H9 (cell line): Measurements from ENCODE around the gene CASP6. TPM values are rescaled to one million over a fixed set of nuclear protein-coding genes. Genes with fewer than 3 reads are reported as not detected.

Experiments
- DNase-seq: peaks from one replicate; pipeline ENCODE4 v3.0.0-alpha.2; 2017
- H2AFZ ChIP-seq: one replicate; pipeline ENCODE4 v1.6.1; 2013; ENCODE audit warnings: mild to moderate bottlenecking, low read length, control low read depth, moderate library complexity
- H2AK5ac ChIP-seq: 2 replicates; pipeline ENCODE4 v1.6.1; 2013; ENCODE audit warnings: low read length, control low read depth, mixed read lengths; ENCODE audit not compliant: insufficient read length
- H2BK120ac ChIP-seq: one replicate; pipeline ENCODE4 v1.6.1; 2013; ENCODE audit warnings: low read depth, mild to moderate bottlenecking, low read length, control low read depth, inconsistent platforms; ENCODE audit not compliant: poor library complexity, severe bottlenecking
- H2BK12ac ChIP-seq: 2 replicates; pipeline ENCODE4 v1.6.1; 2013; ENCODE audit warnings: low read length, control low read depth, mixed read lengths, low read depth; ENCODE audit not compliant: insufficient read length
- H2BK15ac ChIP-seq: 2 replicates; pipeline ENCODE4 v1.6.1; 2013; ENCODE audit warnings: low read depth, low read length, control low read depth
- H2BK20ac ChIP-seq: one replicate; pipeline ENCODE4 v1.6.1; 2013; ENCODE audit warnings: low read depth, mild to moderate bottlenecking, low read length, control low read depth, inconsistent platforms; ENCODE audit not compliant: poor library complexity, severe bottlenecking
- H2BK5ac ChIP-seq: 2 replicates; pipeline ENCODE4 v1.6.1; 2013; ENCODE audit warnings: low read length, control low read depth, mixed read lengths; ENCODE audit not compliant: insufficient read length
- H3K14ac ChIP-seq: 2 replicates; pipeline ENCODE4 v1.6.1; 2013; ENCODE audit warnings: low read length, control low read depth; ENCODE audit not compliant: insufficient read depth
- H3K18ac ChIP-seq: 2 replicates; pipeline ENCODE4 v1.6.1; 2013; ENCODE audit warnings: low read depth, mild to moderate bottlenecking, mixed read lengths, low read length, control low read depth; ENCODE audit not compliant: insufficient read length
- H3K23ac ChIP-seq: 2 replicates; pipeline ENCODE4 v1.6.1; 2013; ENCODE audit warnings: low read length, control low read depth, mixed read lengths, low read depth; ENCODE audit not compliant: insufficient read length
- H3K23me2 ChIP-seq: 2 replicates; pipeline ENCODE4 v1.6.1; 2013; ENCODE audit warnings: low read depth, mild to moderate bottlenecking, mixed read lengths, low read length, control low read depth; ENCODE audit not compliant: insufficient read length, poor library complexity, severe bottlenecking
- H3K27ac ChIP-seq: 2 replicates; pipeline ENCODE4 v1.5.1; 2013; ENCODE audit warnings: low read length, control low read depth, mixed read lengths, low read depth; ENCODE audit not compliant: insufficient read length
- H3K27me3 ChIP-seq: 2 replicates; pipeline ENCODE4 v1.6.1; 2013; ENCODE audit warnings: low read length, control low read depth, inconsistent platforms; ENCODE audit not compliant: insufficient read depth
- H3K4ac ChIP-seq: 2 replicates; pipeline ENCODE4 v1.6.1; 2013; ENCODE audit warnings: low read depth, mild to moderate bottlenecking, control low read depth, inconsistent platforms, low read length, moderate library complexity
- H3K4me1 ChIP-seq: 2 replicates; pipeline ENCODE4 v1.6.1; 2013; ENCODE audit warnings: low read length, control low read depth, inconsistent platforms; ENCODE audit not compliant: insufficient read depth
- H3K4me2 ChIP-seq: 2 replicates; pipeline ENCODE4 v1.6.1; 2013; ENCODE audit warnings: low read length, control low read depth, mixed read lengths; ENCODE audit not compliant: insufficient read length, insufficient read depth
- H3K56ac ChIP-seq: 2 replicates; pipeline ENCODE4 v1.6.1; 2013; ENCODE audit warnings: low read depth, mild to moderate bottlenecking, mixed read lengths, low read length, control low read depth; ENCODE audit not compliant: insufficient read length
- H3K79me1 ChIP-seq: 2 replicates; pipeline ENCODE4 v1.6.1; 2013; ENCODE audit warnings: low read depth, mild to moderate bottlenecking, moderate library complexity, low read length, control low read depth, inconsistent platforms; ENCODE audit not compliant: insufficient read depth, poor library complexity, severe bottlenecking
- H3K79me2 ChIP-seq: 2 replicates; pipeline ENCODE4 v1.6.1; 2013; ENCODE audit warnings: low read length, control low read depth, inconsistent platforms; ENCODE audit not compliant: insufficient read depth
- H3K9ac ChIP-seq: 2 replicates; pipeline ENCODE4 v1.6.1; 2013; ENCODE audit warnings: low read length, control low read depth, mixed read lengths; ENCODE audit not compliant: insufficient read length; ENCODE audit errors: extremely low read depth
- H3K9me3 ChIP-seq: one replicate; pipeline ENCODE4 v1.6.1; 2013; ENCODE audit warnings: low read depth, low read length, inconsistent platforms; ENCODE audit not compliant: control insufficient read depth
- H3T11ph ChIP-seq: one replicate; pipeline ENCODE4 v1.6.1; 2013; ENCODE audit warnings: mild to moderate bottlenecking, low read length, control low read depth, inconsistent platforms
- H4K20me1 ChIP-seq: one replicate; pipeline ENCODE4 v1.6.1; 2013; ENCODE audit not compliant: control insufficient read depth, insufficient read length, insufficient read depth
- H4K5ac ChIP-seq: 2 replicates; pipeline ENCODE4 v1.6.1; 2013; ENCODE audit warnings: low read depth, mild to moderate bottlenecking, mixed read lengths, low read length, control low read depth; ENCODE audit not compliant: insufficient read length
- H4K8ac ChIP-seq: replicated peaks from 2 replicates; pipeline ENCODE4 v1.6.1; 2013; ENCODE audit warnings: low read length, control low read depth, mixed read lengths, low read depth; ENCODE audit not compliant: insufficient read length
- H4K91ac ChIP-seq: 2 replicates; pipeline ENCODE4 v1.6.1; 2013; ENCODE audit warnings: low read depth, mild to moderate bottlenecking, moderate library complexity, mixed read lengths, low read length, control low read depth; ENCODE audit not compliant: insufficient read length
- H3K27ac Mint-ChIP-seq, 3 experiments: 2 replicates in 2 of 3; 3 replicates in 1 of 3; pipeline ENCODE4 v1.8.0; 2020 to 2021; ENCODE audit warnings: mixed read lengths in 3 of 3, mild to moderate bottlenecking in 1 of 3, moderate library complexity in 1 of 3
- H3K27me3 Mint-ChIP-seq: 2 replicates; pipeline ENCODE4 v1.8.0; 2021; ENCODE audit warnings: low read depth, mild to moderate bottlenecking, moderate library complexity, mixed read lengths
- H3K36me3 Mint-ChIP-seq, 3 experiments: 2 replicates in 2 of 3; 3 replicates in 1 of 3; pipeline ENCODE4 v1.8.0; 2020 to 2021; ENCODE audit warnings: low read depth in 3 of 3, mixed read lengths in 3 of 3; ENCODE audit not compliant: insufficient read depth in 1 of 3
- H3K4me1 Mint-ChIP-seq, 2 experiments: 2 replicates each; pipeline ENCODE4 v1.8.0; 2020; ENCODE audit warnings: mixed read lengths in 2 of 2
- H3K4me3 Mint-ChIP-seq, 2 experiments: 2 replicates in 1 of 2; 3 replicates in 1 of 2; pipeline ENCODE4 v1.8.0; 2020 to 2021; ENCODE audit warnings: mild to moderate bottlenecking in 2 of 2, mixed read lengths in 2 of 2, moderate library complexity in 1 of 2
- H3K9me3 Mint-ChIP-seq, 2 experiments: 2 replicates in 1 of 2; 3 replicates in 1 of 2; pipeline ENCODE4 v1.8.0; 2020; ENCODE audit warnings: mild to moderate bottlenecking in 2 of 2, mixed read lengths in 2 of 2, moderate library complexity in 1 of 2
- CTCF ChIP-seq: fragments of 200-600 bp; sonication (generic); conservative IDR thresholded peaks from 3 replicates; pipeline ENCODE4 v1.8.0; 2021; ENCODE audit warnings: antibody characterized with exemption, mild to moderate bottlenecking
- WGBS: extraction: QIAGEN DNeasy Blood & Tissue Kit; methylation state at CpG from one replicate; pipeline ENCODE4 v1.1.7; 2013; ENCODE audit warnings: missing lambda C conversion rate, low lambda C conversion rate, mixed read lengths; ENCODE audit not compliant: insufficient read length; ENCODE audit errors: extremely low coverage; 5-methylcytosine and 5-hydroxymethylcytosine counted together
- total RNA-seq: library from RNA; stranded (reverse); gene quantifications from 2 replicates; pipeline ENCODE4 v1.2.1, GENCODE V29; 2021

CASP6 gene
- total RNA-seq, 1 experiment from 2014 or later: 25.2 TPM

GRCh38 chr4:109690690-109691410 lies 12.4 kb downstream of the CASP6 start:
- H3K79me2 ChIP-seq: no peaks in the 10 kb centered on the region
- H2BK15ac ChIP-seq: no peak overlapping the region
- no peaks in the 10 kb centered on the region for H3K27me3 Mint-ChIP-seq
- peaks cover 14 to 55% (median 49%) of the 10 kb centered on the region in 3 experiments; a peak in 6 of 7 replicates for H3K36me3 Mint-ChIP-seq
- peak overlapping the region in 1 of 3 experiments; percentile 63; a peak in 1 of 7 replicates for H3K27ac Mint-ChIP-seq
- H3K23me2 ChIP-seq: no peaks in the 10 kb centered on the region
- H3K9ac ChIP-seq: no peak overlapping the region
- no peak overlapping the region for H2BK5ac ChIP-seq
- no peaks in the 10 kb centered on the region for H4K20me1 ChIP-seq
- no peaks in the 10 kb centered on the region for H3K79me1 ChIP-seq
- no peak overlapping the region for H3K23ac ChIP-seq
- no peaks in the 10 kb centered on the region for H3K4me1 ChIP-seq
- no peaks in the 10 kb centered on the region for H3K4me1 Mint-ChIP-seq
- no peak for DNase-seq
- no peak overlapping the region for H3K4me3 Mint-ChIP-seq
- no peak overlapping the region for H2AFZ ChIP-seq
- H3K9me3 ChIP-seq: no peaks in the 10 kb centered on the region
- H2BK12ac ChIP-seq: no peak overlapping the region
- no peak overlapping the region for H3K14ac ChIP-seq
- H3T11ph ChIP-seq: no peak overlapping the region
- H3K27ac ChIP-seq: no peak overlapping the region
- WGBS: no CpG with 5 or more reads among the region's 6 CpGs
- H4K91ac ChIP-seq: no peak overlapping the region
- no peak overlapping the region for H3K4ac ChIP-seq
- no peak overlapping the region for H4K5ac ChIP-seq
- TF ChIP-seq CTCF: no peak
- no peak overlapping the region for H2BK120ac ChIP-seq
- peak overlapping the region; percentile 52 for H4K8ac ChIP-seq
- H2AK5ac ChIP-seq: no peak overlapping the region
- H3K27me3 ChIP-seq: no peaks in the 10 kb centered on the region
- no peaks in the 10 kb centered on the region for H3K9me3 Mint-ChIP-seq
- H3K4me2 ChIP-seq: no peak overlapping the region
- no peak overlapping the region for H3K18ac ChIP-seq
- H3K56ac ChIP-seq: no peak overlapping the region
- no peak overlapping the region for H2BK20ac ChIP-seq
